GM23338 (cell line): Measurements from ENCODE around the gene NLGN3. TPM values are rescaled to one million over a fixed set of nuclear protein-coding genes. Genes with fewer than 3 reads are reported as not detected.

Source experiments
- ATAC-seq: fragments of 200-7000 bp; cut with Tn5 transposase; 3 replicates; pipeline ENCODE4 v1.9.1; 2020
- DNase-seq: peaks from one replicate; pipeline ENCODE4 v3.0.0-alpha.2; 2015; ENCODE audit warnings: low spot score
- H2AFZ ChIP-seq: fragments of 200-600 bp; sonication (generic); 2 replicates; pipeline ENCODE4 v1.8.0; 2016; ENCODE audit warnings: antibody characterized with exemption, mild to moderate bottlenecking, moderate library complexity
- H3F3A ChIP-seq: fragments of 200-600 bp; sonication (generic); replicated peaks from 2 replicates; pipeline ENCODE4 v1.8.0; 2017; ENCODE audit warnings: antibody characterized with exemption, mixed run types, low read depth
- H3K27ac ChIP-seq: fragments of 200-600 bp; sonication (generic); 2 replicates; pipeline ENCODE4 v1.6.1; 2016; ENCODE audit warnings: low read depth
- H3K27me3 ChIP-seq: fragments of 200-600 bp; sonication (generic); 2 replicates; pipeline ENCODE4 v1.8.0; 2016; ENCODE audit warnings: mild to moderate bottlenecking, mixed run types, moderate library complexity; ENCODE audit not compliant: insufficient read depth
- H3K36me3 ChIP-seq: fragments of 200-600 bp; sonication (generic); 2 replicates; pipeline ENCODE4 v1.8.0; 2016; ENCODE audit warnings: mild to moderate bottlenecking; ENCODE audit not compliant: insufficient read depth
- H3K4me1 ChIP-seq: fragments of 200-600 bp; sonication (generic); 2 replicates; pipeline ENCODE4 v1.8.0; 2016; ENCODE audit warnings: mild to moderate bottlenecking, moderate library complexity; ENCODE audit not compliant: insufficient read depth
- H3K4me2 ChIP-seq: fragments of 200-600 bp; sonication (generic); 2 replicates; pipeline ENCODE4 v1.7.1; 2017; ENCODE audit warnings: mixed run types
- H3K4me3 ChIP-seq: fragments of 200-600 bp; sonication (generic); 2 replicates; pipeline ENCODE4 v1.6.1; 2016; ENCODE audit warnings: mixed run types
- H3K79me2 ChIP-seq: fragments of 200-600 bp; sonication (generic); replicated peaks from 2 replicates; pipeline ENCODE4 v1.8.0; 2017; ENCODE audit warnings: mild to moderate bottlenecking; ENCODE audit not compliant: insufficient read depth
- H3K9me2 ChIP-seq: fragments of 200-600 bp; sonication (generic); 2 replicates; pipeline ENCODE4 v1.8.0; 2017; ENCODE audit not compliant: insufficient read depth
- H4K20me1 ChIP-seq: fragments of 200-600 bp; sonication (generic); replicated peaks from 2 replicates; pipeline ENCODE4 v1.8.0; 2017; ENCODE audit warnings: mild to moderate bottlenecking; ENCODE audit not compliant: insufficient read depth
- H3K27ac Mint-ChIP-seq: 2 replicates; pipeline ENCODE4 v1.8.0; 2020; ENCODE audit warnings: inconsistent platforms, mild to moderate bottlenecking, moderate library complexity, mixed read lengths
- H3K27me3 Mint-ChIP-seq: 3 replicates; pipeline ENCODE4 v1.8.0; 2022; ENCODE audit warnings: low read depth, mild to moderate bottlenecking, moderate library complexity, mixed read lengths, inconsistent platforms; ENCODE audit not compliant: insufficient read depth, poor library complexity
- H3K36me3 Mint-ChIP-seq: 3 replicates; pipeline ENCODE4 v1.8.0; 2021; ENCODE audit warnings: low read depth, mild to moderate bottlenecking, inconsistent platforms, moderate library complexity, mixed read lengths
- H3K4me1 Mint-ChIP-seq: 3 replicates; pipeline ENCODE4 v1.8.0; 2020; ENCODE audit warnings: mild to moderate bottlenecking, inconsistent platforms, mixed read lengths
- H3K4me3 Mint-ChIP-seq: 3 replicates; pipeline ENCODE4 v1.8.0; 2021; ENCODE audit warnings: moderate library complexity, mild to moderate bottlenecking, inconsistent platforms, mixed read lengths
- H3K9me3 Mint-ChIP-seq: 3 replicates; pipeline ENCODE4 v1.8.0; 2020; ENCODE audit warnings: moderate library complexity, mild to moderate bottlenecking, inconsistent platforms, mixed read lengths
- POLR2AphosphoS5 ChIP-seq: IDR thresholded peaks from 2 replicates; pipeline ENCODE4 v1.6.1; 2016; ENCODE audit warnings: antibody characterized with exemption, low read depth
- STAT1 ChIP-seq: IDR thresholded peaks from one replicate; pipeline ENCODE4 v1.6.1; 2016; ENCODE audit warnings: antibody characterized with exemption; ENCODE audit not compliant: unreplicated experiment
- ZNF114 ChIP-seq: fragments of 250-450 bp; sonication (Bioruptor Pico); IDR thresholded peaks from 2 replicates; pipeline ENCODE4 v1.5.0; 2020; ENCODE audit warnings: mild to moderate bottlenecking, moderate library complexity
- ZNF331 ChIP-seq: fragments of 250-450 bp; sonication (Bioruptor Pico); IDR thresholded peaks from 2 replicates; pipeline ENCODE4 v1.5.0; 2020; ENCODE audit warnings: low read depth, mild to moderate bottlenecking, moderate library complexity
- polyA plus RNA-seq: library from polyadenylated mRNA; unstranded; fragments of >200 nt; fragmentation: Nextera tagmentation; extraction: Ambion mirVana; gene quantifications from 2 replicates; pipeline ENCODE4 v1.2.1, GENCODE V29; 2016
- total RNA-seq: library from RNA; depleted of rRNA; stranded (reverse); fragments of >200 nt; shearing (Covaris generic); gene quantifications from 2 replicates; pipeline ENCODE4 v1.2.3, GENCODE V29; 2014
- TF ChIP-seq, protein P1 (sequence below): IDR thresholded peaks from one replicate; pipeline ENCODE4 v1.6.1; 2018; ENCODE audit warnings: antibody characterized with exemption; ENCODE audit not compliant: unreplicated experiment
- TF ChIP-seq, protein P2 (sequence below), 2 experiments: fragments of 200-600 bp in 1 of 2; sonication (generic) in 1 of 2; conservative IDR thresholded peaks; 2 replicates each; pipeline versions ENCODE4 v1.5.1 to v1.6.1; 2016 to 2017; ENCODE audit warnings: antibody characterized with exemption in 2 of 2, low read depth in 2 of 2, mild to moderate bottlenecking in 2 of 2, moderate library complexity in 1 of 2

The NLGN3 gene
- total and polyA plus RNA-seq, 2 experiments from 2014 or later = 4.5 to 17.2 TPM

DNA sequence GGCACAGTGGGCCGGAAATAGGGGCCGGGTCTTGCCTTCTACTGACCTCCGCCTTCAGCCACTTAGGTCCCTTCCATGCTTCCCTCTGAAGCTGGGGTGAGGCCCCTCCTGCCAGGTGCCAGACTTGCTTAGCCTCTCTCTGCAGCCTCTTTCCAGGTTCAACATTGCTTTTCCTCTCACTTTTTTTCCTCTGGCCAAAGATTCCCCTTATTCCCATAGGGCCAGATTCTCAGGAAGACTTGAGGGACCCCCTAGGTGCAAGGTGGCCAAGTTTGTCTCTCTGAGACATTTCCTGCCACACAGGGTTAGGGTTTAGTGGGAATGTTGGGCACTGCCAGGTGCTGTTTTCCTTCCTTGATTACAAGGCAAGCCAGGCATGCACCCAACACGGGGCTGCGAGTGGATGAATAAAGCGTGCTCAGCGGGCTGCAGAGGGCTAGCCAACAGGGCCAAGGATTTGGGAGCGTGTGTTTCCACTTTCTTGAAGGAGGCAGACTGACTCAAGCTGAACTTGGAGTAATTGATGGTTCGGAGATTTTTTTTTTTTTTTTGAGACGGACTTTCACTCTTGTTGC is 70.8 kb downstream of the NLGN3 start (continued):
- TF ChIP-seq, protein P1, sequence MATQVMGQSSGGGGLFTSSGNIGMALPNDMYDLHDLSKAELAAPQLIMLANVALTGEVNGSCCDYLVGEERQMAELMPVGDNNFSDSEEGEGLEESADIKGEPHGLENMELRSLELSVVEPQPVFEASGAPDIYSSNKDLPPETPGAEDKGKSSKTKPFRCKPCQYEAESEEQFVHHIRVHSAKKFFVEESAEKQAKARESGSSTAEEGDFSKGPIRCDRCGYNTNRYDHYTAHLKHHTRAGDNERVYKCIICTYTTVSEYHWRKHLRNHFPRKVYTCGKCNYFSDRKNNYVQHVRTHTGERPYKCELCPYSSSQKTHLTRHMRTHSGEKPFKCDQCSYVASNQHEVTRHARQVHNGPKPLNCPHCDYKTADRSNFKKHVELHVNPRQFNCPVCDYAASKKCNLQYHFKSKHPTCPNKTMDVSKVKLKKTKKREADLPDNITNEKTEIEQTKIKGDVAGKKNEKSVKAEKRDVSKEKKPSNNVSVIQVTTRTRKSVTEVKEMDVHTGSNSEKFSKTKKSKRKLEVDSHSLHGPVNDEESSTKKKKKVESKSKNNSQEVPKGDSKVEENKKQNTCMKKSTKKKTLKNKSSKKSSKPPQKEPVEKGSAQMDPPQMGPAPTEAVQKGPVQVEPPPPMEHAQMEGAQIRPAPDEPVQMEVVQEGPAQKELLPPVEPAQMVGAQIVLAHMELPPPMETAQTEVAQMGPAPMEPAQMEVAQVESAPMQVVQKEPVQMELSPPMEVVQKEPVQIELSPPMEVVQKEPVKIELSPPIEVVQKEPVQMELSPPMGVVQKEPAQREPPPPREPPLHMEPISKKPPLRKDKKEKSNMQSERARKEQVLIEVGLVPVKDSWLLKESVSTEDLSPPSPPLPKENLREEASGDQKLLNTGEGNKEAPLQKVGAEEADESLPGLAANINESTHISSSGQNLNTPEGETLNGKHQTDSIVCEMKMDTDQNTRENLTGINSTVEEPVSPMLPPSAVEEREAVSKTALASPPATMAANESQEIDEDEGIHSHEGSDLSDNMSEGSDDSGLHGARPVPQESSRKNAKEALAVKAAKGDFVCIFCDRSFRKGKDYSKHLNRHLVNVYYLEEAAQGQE = no peak
- no peak for TF ChIP-seq ZNF331 (CRISPR knock-in tag)
- TF ChIP-seq POLR2AphosphoS5 = no peak

DNA sequence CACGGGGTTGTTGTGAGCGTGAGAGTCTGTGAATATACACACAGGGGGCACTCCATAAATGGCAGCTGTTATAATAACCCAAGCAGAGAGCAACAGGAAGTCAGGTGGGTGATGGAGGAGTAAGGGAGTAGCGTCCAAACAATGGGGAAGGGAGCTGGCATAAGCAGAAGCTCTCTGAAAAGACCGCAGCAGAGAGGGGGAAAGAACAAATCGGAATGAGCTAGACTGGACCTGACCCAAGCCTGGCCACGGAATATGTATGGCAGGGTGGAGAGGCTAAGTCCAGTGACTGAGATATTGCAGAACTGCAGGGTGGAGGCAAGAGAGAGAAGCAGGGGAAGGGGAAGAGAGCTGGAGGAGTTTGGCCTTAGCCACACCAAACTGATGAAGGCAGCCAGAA is 71.8 kb downstream of the NLGN3 start:
- TF ChIP-seq, protein P2, sequence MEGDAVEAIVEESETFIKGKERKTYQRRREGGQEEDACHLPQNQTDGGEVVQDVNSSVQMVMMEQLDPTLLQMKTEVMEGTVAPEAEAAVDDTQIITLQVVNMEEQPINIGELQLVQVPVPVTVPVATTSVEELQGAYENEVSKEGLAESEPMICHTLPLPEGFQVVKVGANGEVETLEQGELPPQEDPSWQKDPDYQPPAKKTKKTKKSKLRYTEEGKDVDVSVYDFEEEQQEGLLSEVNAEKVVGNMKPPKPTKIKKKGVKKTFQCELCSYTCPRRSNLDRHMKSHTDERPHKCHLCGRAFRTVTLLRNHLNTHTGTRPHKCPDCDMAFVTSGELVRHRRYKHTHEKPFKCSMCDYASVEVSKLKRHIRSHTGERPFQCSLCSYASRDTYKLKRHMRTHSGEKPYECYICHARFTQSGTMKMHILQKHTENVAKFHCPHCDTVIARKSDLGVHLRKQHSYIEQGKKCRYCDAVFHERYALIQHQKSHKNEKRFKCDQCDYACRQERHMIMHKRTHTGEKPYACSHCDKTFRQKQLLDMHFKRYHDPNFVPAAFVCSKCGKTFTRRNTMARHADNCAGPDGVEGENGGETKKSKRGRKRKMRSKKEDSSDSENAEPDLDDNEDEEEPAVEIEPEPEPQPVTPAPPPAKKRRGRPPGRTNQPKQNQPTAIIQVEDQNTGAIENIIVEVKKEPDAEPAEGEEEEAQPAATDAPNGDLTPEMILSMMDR (conservative IDR thresholded peaks at IDR 0.05; ENCODE audit: low read depth in 2 of 2) = no peak
- TF ChIP-seq STAT1 = no peak
- TF ChIP-seq, protein P1 = no peak
- no peak for TF ChIP-seq ZNF331 (CRISPR knock-in tag)
- TF ChIP-seq POLR2AphosphoS5 = no peak
- no peak for TF ChIP-seq ZNF114 (CRISPR knock-in tag)
- no peak overlapping the region for H3K4me3 ChIP-seq
- H3F3A ChIP-seq = no peaks in the 10 kb centered on the region
- peak; percentile 39; the same call in 2 of the 3 replicates for ATAC-seq
- H3K27ac ChIP-seq = no peak overlapping the region
- H2AFZ ChIP-seq = peak overlapping the region; percentile 90; the same call in 1 of the 2 replicates
- Mint-ChIP-seq H3K36me3 (no peaks in the 10 kb centered on the region), H3K27me3 (no peaks in the 10 kb centered on the region), H3K27ac (peak overlapping the region; percentile 60), H3K4me1 (peaks cover 28% of the 10 kb centered on the region), H3K9me3 (no peaks in the 10 kb centered on the region; the same call in 2 of the 3 replicates), H3K4me3 (no peak overlapping the region)
- H3K79me2 ChIP-seq = no peaks in the 10 kb centered on the region
- no peak overlapping the region for H3K4me2 ChIP-seq
- peaks cover 7% of the 10 kb centered on the region; the same call in 1 of the 2 replicates for H3K4me1 ChIP-seq
- no peaks in the 10 kb centered on the region for H4K20me1 ChIP-seq
- no peaks in the 10 kb centered on the region for H3K9me2 ChIP-seq
- no peaks in the 10 kb centered on the region for H3K27me3 ChIP-seq
- no peak for DNase-seq
- no peaks in the 10 kb centered on the region for H3K36me3 ChIP-seq
